Measurements from ENCODE around the gene KDM5D. TPM values are rescaled to one million over a fixed set of nuclear protein-coding genes. Genes with fewer than 3 reads are reported as not detected.

The KDM5D gene
- total RNA-seq, 4 donors from 2014 or later, result 0.07 to 85.8 (median 66.6) TPM; not detected in 1

DNA sequence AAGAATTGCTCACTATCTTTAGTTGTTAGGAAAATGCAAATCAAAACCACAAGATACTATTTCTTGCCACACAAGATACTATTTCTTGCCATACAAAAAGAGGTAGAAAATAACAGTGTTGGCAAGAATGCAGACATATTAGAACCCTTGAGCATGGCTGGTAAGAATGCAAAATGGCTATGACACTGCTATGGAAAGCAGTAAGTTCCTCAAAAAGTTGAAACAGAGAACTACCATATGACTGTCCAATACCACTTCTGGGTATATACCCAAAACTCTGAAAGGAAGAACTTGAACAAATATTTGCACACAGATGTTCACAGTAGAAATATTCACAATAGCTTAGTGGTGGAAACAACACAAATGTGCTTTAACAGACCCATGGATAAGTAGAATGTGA is 26.6 kb downstream of the KDM5D start:
- no peaks in the 10 kb centered on the region for H3K27me3 ChIP-seq
- TF ChIP-seq EP300 (IDR thresholded peaks at IDR 0.05) (no peak), POLR2A (IDR thresholded peaks at IDR 0.05) (no peak), POLR2AphosphoS5 (IDR thresholded peaks at IDR 0.05) (no peak)
- TF ChIP-seq, protein P1, sequence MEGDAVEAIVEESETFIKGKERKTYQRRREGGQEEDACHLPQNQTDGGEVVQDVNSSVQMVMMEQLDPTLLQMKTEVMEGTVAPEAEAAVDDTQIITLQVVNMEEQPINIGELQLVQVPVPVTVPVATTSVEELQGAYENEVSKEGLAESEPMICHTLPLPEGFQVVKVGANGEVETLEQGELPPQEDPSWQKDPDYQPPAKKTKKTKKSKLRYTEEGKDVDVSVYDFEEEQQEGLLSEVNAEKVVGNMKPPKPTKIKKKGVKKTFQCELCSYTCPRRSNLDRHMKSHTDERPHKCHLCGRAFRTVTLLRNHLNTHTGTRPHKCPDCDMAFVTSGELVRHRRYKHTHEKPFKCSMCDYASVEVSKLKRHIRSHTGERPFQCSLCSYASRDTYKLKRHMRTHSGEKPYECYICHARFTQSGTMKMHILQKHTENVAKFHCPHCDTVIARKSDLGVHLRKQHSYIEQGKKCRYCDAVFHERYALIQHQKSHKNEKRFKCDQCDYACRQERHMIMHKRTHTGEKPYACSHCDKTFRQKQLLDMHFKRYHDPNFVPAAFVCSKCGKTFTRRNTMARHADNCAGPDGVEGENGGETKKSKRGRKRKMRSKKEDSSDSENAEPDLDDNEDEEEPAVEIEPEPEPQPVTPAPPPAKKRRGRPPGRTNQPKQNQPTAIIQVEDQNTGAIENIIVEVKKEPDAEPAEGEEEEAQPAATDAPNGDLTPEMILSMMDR (IDR thresholded peaks at IDR 0.05), result no peak
- no peak overlapping the region for H3K4me3 ChIP-seq
- no peaks in the 10 kb centered on the region for H3K4me1 ChIP-seq
- H3K9me3 ChIP-seq, result no peaks in the 10 kb centered on the region
- no peak overlapping the region for H3K27ac ChIP-seq
- ATAC-seq, result no peak
- H3K36me3 ChIP-seq, result peaks cover 2 to 89% of the 10 kb centered on the region in 2 donors

DNA sequence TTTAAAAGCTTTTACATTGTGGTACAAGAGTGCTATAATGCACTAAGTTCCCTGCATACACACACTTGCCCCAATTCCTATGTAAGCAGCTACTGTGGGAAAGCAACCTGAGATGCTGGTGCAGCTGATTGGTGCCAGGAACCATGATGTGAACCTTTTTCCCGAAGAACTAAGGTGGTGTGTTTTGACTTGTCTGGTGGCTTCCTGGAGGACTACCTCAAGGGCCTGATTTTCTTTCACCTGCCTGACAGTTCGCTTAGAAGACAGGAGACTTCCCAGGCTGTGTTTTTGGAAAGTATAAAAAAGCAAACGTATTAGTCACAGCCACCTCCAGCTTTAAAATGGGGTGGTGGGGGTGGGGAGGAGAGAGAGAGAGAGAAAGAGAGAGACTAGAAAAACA is 27.4 kb downstream of the KDM5D start:
- H3K9me3 ChIP-seq, result no peaks in the 10 kb centered on the region
- no peak for TF ChIP-seq EP300 (IDR thresholded peaks at IDR 0.05)
- TF ChIP-seq, protein P1 (IDR thresholded peaks at IDR 0.05), result no peak
- TF ChIP-seq POLR2A (IDR thresholded peaks at IDR 0.05), result no peak
- no peak for TF ChIP-seq POLR2AphosphoS5 (IDR thresholded peaks at IDR 0.05)
- H3K4me1 ChIP-seq, result no peaks in the 10 kb centered on the region
- H3K36me3 ChIP-seq, result peaks cover 2 to 90% of the 10 kb centered on the region in 2 donors
- no peaks in the 10 kb centered on the region for H3K27me3 ChIP-seq
- no peak overlapping the region for H3K4me3 ChIP-seq
- no peak for ATAC-seq
- no peak overlapping the region for H3K27ac ChIP-seq
- WGBS, 2 donors (ENCODE audit: low coverage in 1 of 2), result 80% methylated on average over 1 of the region's 3 CpGs; no CpG with 5 or more reads in 1 of the 2 donors

DNA sequence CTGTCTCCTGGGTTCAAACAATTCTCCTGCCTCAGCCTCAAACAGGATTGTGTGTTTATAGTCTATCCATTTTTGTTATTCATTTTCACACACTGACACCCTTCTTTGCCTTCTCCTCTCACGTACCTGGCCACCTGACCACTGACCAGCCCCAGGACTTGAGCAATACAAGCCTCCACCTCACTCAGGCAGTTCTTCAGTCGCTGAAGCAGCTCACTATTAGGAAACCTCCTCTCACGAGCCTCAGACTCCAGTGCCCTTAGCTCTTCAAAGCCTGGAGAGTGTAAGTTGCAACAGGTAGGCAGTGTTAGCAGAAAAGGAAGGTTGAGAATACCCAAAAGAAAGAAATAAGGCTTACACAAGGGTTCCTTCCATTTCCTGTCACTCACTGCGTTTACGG is 29.3 kb downstream of the KDM5D start:
- Histone ChIP-seq H3K9me3 (no peaks in the 10 kb centered on the region), H3K27me3 (no peaks in the 10 kb centered on the region), H3K4me3 (no peak overlapping the region), H3K27ac (no peak overlapping the region), H3K36me3 (peaks cover 2 to 92% of the 10 kb centered on the region in 2 donors), H3K4me1 (no peaks in the 10 kb centered on the region)
- 100% methylated on average over 2 of the region's 5 CpGs; no CpG with 5 or more reads in 1 of the 2 donors for WGBS, 2 donors (ENCODE audit: low coverage in 1 of 2)
- TF ChIP-seq, protein P1 (IDR thresholded peaks at IDR 0.05), result no peak
- no peak for TF ChIP-seq POLR2AphosphoS5 (IDR thresholded peaks at IDR 0.05)
- TF ChIP-seq EP300 (IDR thresholded peaks at IDR 0.05), result no peak
- no peak for TF ChIP-seq POLR2A (IDR thresholded peaks at IDR 0.05)
- no peak for ATAC-seq

DNA sequence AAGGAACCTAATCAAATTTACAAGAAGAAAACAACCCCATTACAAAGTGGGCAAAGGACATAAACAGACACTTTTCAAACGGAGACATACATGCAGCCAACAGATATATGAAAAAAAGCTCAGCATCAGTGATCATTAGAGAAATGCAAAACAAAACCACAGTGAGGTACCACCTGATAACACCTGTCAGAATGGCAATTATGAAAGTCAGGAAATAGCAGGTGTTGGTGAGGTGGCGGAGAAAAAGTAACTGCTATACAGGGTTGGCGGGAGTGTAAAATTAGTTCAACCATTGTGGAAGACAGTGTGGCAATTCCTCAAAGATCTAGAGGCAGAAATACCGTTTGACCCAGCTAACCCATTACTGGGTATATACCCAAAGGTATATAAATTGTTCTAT is 31.1 kb downstream of the KDM5D start:
- TF ChIP-seq POLR2A (IDR thresholded peaks at IDR 0.05) (no peak), POLR2AphosphoS5 (IDR thresholded peaks at IDR 0.05) (no peak), EP300 (IDR thresholded peaks at IDR 0.05) (no peak)
- TF ChIP-seq, protein P1 (IDR thresholded peaks at IDR 0.05), result no peak
- H3K36me3 ChIP-seq, result peaks cover 2 to 94% of the 10 kb centered on the region in 2 donors
- H3K4me3 ChIP-seq, result no peak overlapping the region
- no peak for ATAC-seq
- no peak overlapping the region for H3K27ac ChIP-seq
- no peaks in the 10 kb centered on the region for H3K27me3 ChIP-seq
- WGBS, 2 donors (ENCODE audit: low coverage in 1 of 2), result 82% methylated on average over 3 of the region's 4 CpGs; no CpG with 5 or more reads in 1 of the 2 donors
- no peaks in the 10 kb centered on the region for H3K9me3 ChIP-seq
- H3K4me1 ChIP-seq, result no peaks in the 10 kb centered on the region

DNA sequence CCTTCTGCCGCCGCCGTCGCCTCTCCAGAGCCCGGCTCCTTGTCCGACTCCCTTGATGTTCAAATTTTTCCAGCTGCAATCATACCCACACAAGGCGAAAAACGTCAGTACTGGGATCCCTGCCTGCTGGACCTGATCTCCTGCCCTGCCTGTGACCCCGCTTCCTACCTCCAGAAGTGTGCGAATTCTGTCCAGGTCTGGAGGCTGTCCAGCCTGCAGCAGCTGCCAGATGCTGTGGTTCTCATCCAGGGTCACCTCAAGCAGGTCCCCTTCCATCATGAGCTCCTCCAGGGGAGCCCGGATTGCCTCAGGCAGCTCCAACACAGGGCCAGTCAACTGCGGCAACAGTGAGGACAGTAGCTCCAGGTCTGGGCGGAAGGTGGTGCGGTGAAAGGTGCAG is 38.3 kb downstream of the KDM5D start:
- Histone ChIP-seq H3K36me3 (peaks cover 0 to 95% of the 10 kb centered on the region in 2 donors), H3K9me3 (no peaks in the 10 kb centered on the region), H3K27me3 (no peaks in the 10 kb centered on the region), H3K4me3 (no peak overlapping the region), H3K4me1 (no peaks in the 10 kb centered on the region), H3K27ac (no peak overlapping the region)
- TF ChIP-seq POLR2A (IDR thresholded peaks at IDR 0.05) (no peak), POLR2AphosphoS5 (IDR thresholded peaks at IDR 0.05) (no peak), EP300 (IDR thresholded peaks at IDR 0.05) (no peak)
- TF ChIP-seq, protein P1 (IDR thresholded peaks at IDR 0.05), result no peak
- ATAC-seq, result no peak
- no CpG with 5 or more reads among the region's 14 CpGs for WGBS, 2 donors (ENCODE audit: low coverage in 1 of 2)
